GM12875 (cell line): ENCODE data around the gene GPX7.

ENCODE experiments used
- H3K4me3 ChIP-seq: one replicate; pipeline ENCODE4 v1.5.1; 2011; ENCODE audit warnings: low read depth, low read length, control low read depth
- CTCF ChIP-seq: IDR thresholded peaks from 2 replicates; pipeline ENCODE4 v1.5.1; 2011; ENCODE audit warnings: low read depth, mild to moderate bottlenecking, control low read depth, inconsistent platforms, low read length, moderate library complexity, borderline replicate concordance; ENCODE audit not compliant: insufficient read depth

GPX7 gene

GRCh38 chr1:52635321-52636089, 33.3 kb downstream of the GPX7 start:
- H3K4me3 ChIP-seq: no peak overlapping the region
- TF ChIP-seq CTCF: no peak

GRCh38 chr1:52636721-52637695, 34.8 kb downstream of the GPX7 start:
- H3K4me3 ChIP-seq: no peak overlapping the region
- TF ChIP-seq CTCF: no peak

GRCh38 chr1:52637946-52638345, 35.8 kb downstream of the GPX7 start:
- no peak overlapping the region for H3K4me3 ChIP-seq
- no peak for TF ChIP-seq CTCF

- no peak overlapping the region for H3K4me3 ChIP-seq
- no peak for TF ChIP-seq CTCF
These were observed 38.5 kb downstream of the GPX7 start for GRCh38 chr1:52640697-52641096.

- no peak overlapping the region for H3K4me3 ChIP-seq
- TF ChIP-seq CTCF: no peak
These were observed 39.1 kb downstream of the GPX7 start for GRCh38 chr1:52641307-52641706.

- TF ChIP-seq CTCF: no peak
- H3K4me3 ChIP-seq: no peak overlapping the region
These were observed 43.1 kb downstream of the GPX7 start for GRCh38 chr1:52645261-52645660.
